H9 (cell line): Measurements from ENCODE around the gene PCDHGA11. TPM values are rescaled to one million over a fixed set of nuclear protein-coding genes. Genes with fewer than 3 reads are reported as not detected.
"Not testable (repeated sequence)": the region's sequence is repeated elsewhere in the genome, so short reads cannot be mapped to it uniquely, and the experiment has no call there.

ENCODE experiments used
- DNase-seq: peaks from one replicate; pipeline ENCODE4 v3.0.0-alpha.2; 2017
- H2AFZ ChIP-seq: one replicate; pipeline ENCODE4 v1.6.1; 2013; ENCODE audit warnings: mild to moderate bottlenecking, low read length, control low read depth, moderate library complexity
- H2AK5ac ChIP-seq: 2 replicates; pipeline ENCODE4 v1.6.1; 2013; ENCODE audit warnings: low read length, control low read depth, mixed read lengths; ENCODE audit not compliant: insufficient read length
- H2BK120ac ChIP-seq: one replicate; pipeline ENCODE4 v1.6.1; 2013; ENCODE audit warnings: low read depth, mild to moderate bottlenecking, low read length, control low read depth, inconsistent platforms; ENCODE audit not compliant: poor library complexity, severe bottlenecking
- H2BK12ac ChIP-seq: 2 replicates; pipeline ENCODE4 v1.6.1; 2013; ENCODE audit warnings: low read length, control low read depth, mixed read lengths, low read depth; ENCODE audit not compliant: insufficient read length
- H2BK15ac ChIP-seq: 2 replicates; pipeline ENCODE4 v1.6.1; 2013; ENCODE audit warnings: low read depth, low read length, control low read depth
- H2BK20ac ChIP-seq: one replicate; pipeline ENCODE4 v1.6.1; 2013; ENCODE audit warnings: low read depth, mild to moderate bottlenecking, low read length, control low read depth, inconsistent platforms; ENCODE audit not compliant: poor library complexity, severe bottlenecking
- H2BK5ac ChIP-seq: 2 replicates; pipeline ENCODE4 v1.6.1; 2013; ENCODE audit warnings: low read length, control low read depth, mixed read lengths; ENCODE audit not compliant: insufficient read length
- H3K14ac ChIP-seq: 2 replicates; pipeline ENCODE4 v1.6.1; 2013; ENCODE audit warnings: low read length, control low read depth; ENCODE audit not compliant: insufficient read depth
- H3K18ac ChIP-seq: 2 replicates; pipeline ENCODE4 v1.6.1; 2013; ENCODE audit warnings: low read depth, mild to moderate bottlenecking, mixed read lengths, low read length, control low read depth; ENCODE audit not compliant: insufficient read length
- H3K23ac ChIP-seq: 2 replicates; pipeline ENCODE4 v1.6.1; 2013; ENCODE audit warnings: low read length, control low read depth, mixed read lengths, low read depth; ENCODE audit not compliant: insufficient read length
- H3K23me2 ChIP-seq: 2 replicates; pipeline ENCODE4 v1.6.1; 2013; ENCODE audit warnings: low read depth, mild to moderate bottlenecking, mixed read lengths, low read length, control low read depth; ENCODE audit not compliant: insufficient read length, poor library complexity, severe bottlenecking
- H3K27ac ChIP-seq: 2 replicates; pipeline ENCODE4 v1.5.1; 2013; ENCODE audit warnings: low read length, control low read depth, mixed read lengths, low read depth; ENCODE audit not compliant: insufficient read length
- H3K27me3 ChIP-seq: 2 replicates; pipeline ENCODE4 v1.6.1; 2013; ENCODE audit warnings: low read length, control low read depth, inconsistent platforms; ENCODE audit not compliant: insufficient read depth
- H3K4ac ChIP-seq: 2 replicates; pipeline ENCODE4 v1.6.1; 2013; ENCODE audit warnings: low read depth, mild to moderate bottlenecking, control low read depth, inconsistent platforms, low read length, moderate library complexity
- H3K4me1 ChIP-seq: 2 replicates; pipeline ENCODE4 v1.6.1; 2013; ENCODE audit warnings: low read length, control low read depth, inconsistent platforms; ENCODE audit not compliant: insufficient read depth
- H3K4me2 ChIP-seq: 2 replicates; pipeline ENCODE4 v1.6.1; 2013; ENCODE audit warnings: low read length, control low read depth, mixed read lengths; ENCODE audit not compliant: insufficient read length, insufficient read depth
- H3K56ac ChIP-seq: 2 replicates; pipeline ENCODE4 v1.6.1; 2013; ENCODE audit warnings: low read depth, mild to moderate bottlenecking, mixed read lengths, low read length, control low read depth; ENCODE audit not compliant: insufficient read length
- H3K79me1 ChIP-seq: 2 replicates; pipeline ENCODE4 v1.6.1; 2013; ENCODE audit warnings: low read depth, mild to moderate bottlenecking, moderate library complexity, low read length, control low read depth, inconsistent platforms; ENCODE audit not compliant: insufficient read depth, poor library complexity, severe bottlenecking
- H3K79me2 ChIP-seq: 2 replicates; pipeline ENCODE4 v1.6.1; 2013; ENCODE audit warnings: low read length, control low read depth, inconsistent platforms; ENCODE audit not compliant: insufficient read depth
- H3K9ac ChIP-seq: 2 replicates; pipeline ENCODE4 v1.6.1; 2013; ENCODE audit warnings: low read length, control low read depth, mixed read lengths; ENCODE audit not compliant: insufficient read length; ENCODE audit errors: extremely low read depth
- H3K9me3 ChIP-seq: one replicate; pipeline ENCODE4 v1.6.1; 2013; ENCODE audit warnings: low read depth, low read length, inconsistent platforms; ENCODE audit not compliant: control insufficient read depth
- H3T11ph ChIP-seq: one replicate; pipeline ENCODE4 v1.6.1; 2013; ENCODE audit warnings: mild to moderate bottlenecking, low read length, control low read depth, inconsistent platforms
- H4K20me1 ChIP-seq: one replicate; pipeline ENCODE4 v1.6.1; 2013; ENCODE audit not compliant: control insufficient read depth, insufficient read length, insufficient read depth
- H4K5ac ChIP-seq: 2 replicates; pipeline ENCODE4 v1.6.1; 2013; ENCODE audit warnings: low read depth, mild to moderate bottlenecking, mixed read lengths, low read length, control low read depth; ENCODE audit not compliant: insufficient read length
- H4K8ac ChIP-seq: replicated peaks from 2 replicates; pipeline ENCODE4 v1.6.1; 2013; ENCODE audit warnings: low read length, control low read depth, mixed read lengths, low read depth; ENCODE audit not compliant: insufficient read length
- H4K91ac ChIP-seq: 2 replicates; pipeline ENCODE4 v1.6.1; 2013; ENCODE audit warnings: low read depth, mild to moderate bottlenecking, moderate library complexity, mixed read lengths, low read length, control low read depth; ENCODE audit not compliant: insufficient read length
- H3K27ac Mint-ChIP-seq, 3 experiments: 2 replicates in 2 of 3; 3 replicates in 1 of 3; pipeline ENCODE4 v1.8.0; 2020 to 2021; ENCODE audit warnings: mixed read lengths in 3 of 3, mild to moderate bottlenecking in 1 of 3, moderate library complexity in 1 of 3
- H3K27me3 Mint-ChIP-seq: 2 replicates; pipeline ENCODE4 v1.8.0; 2021; ENCODE audit warnings: low read depth, mild to moderate bottlenecking, moderate library complexity, mixed read lengths
- H3K36me3 Mint-ChIP-seq, 3 experiments: 2 replicates in 2 of 3; 3 replicates in 1 of 3; pipeline ENCODE4 v1.8.0; 2020 to 2021; ENCODE audit warnings: low read depth in 3 of 3, mixed read lengths in 3 of 3; ENCODE audit not compliant: insufficient read depth in 1 of 3
- H3K4me1 Mint-ChIP-seq, 2 experiments: 2 replicates each; pipeline ENCODE4 v1.8.0; 2020; ENCODE audit warnings: mixed read lengths in 2 of 2
- H3K4me3 Mint-ChIP-seq, 2 experiments: 2 replicates in 1 of 2; 3 replicates in 1 of 2; pipeline ENCODE4 v1.8.0; 2020 to 2021; ENCODE audit warnings: mild to moderate bottlenecking in 2 of 2, mixed read lengths in 2 of 2, moderate library complexity in 1 of 2
- H3K9me3 Mint-ChIP-seq, 2 experiments: 2 replicates in 1 of 2; 3 replicates in 1 of 2; pipeline ENCODE4 v1.8.0; 2020; ENCODE audit warnings: mild to moderate bottlenecking in 2 of 2, mixed read lengths in 2 of 2, moderate library complexity in 1 of 2
- CTCF ChIP-seq: fragments of 200-600 bp; sonication (generic); conservative IDR thresholded peaks from 3 replicates; pipeline ENCODE4 v1.8.0; 2021; ENCODE audit warnings: antibody characterized with exemption, mild to moderate bottlenecking
- WGBS: extraction: QIAGEN DNeasy Blood & Tissue Kit; methylation state at CpG from one replicate; pipeline ENCODE4 v1.1.7; 2013; ENCODE audit warnings: missing lambda C conversion rate, low lambda C conversion rate, mixed read lengths; ENCODE audit not compliant: insufficient read length; ENCODE audit errors: extremely low coverage; 5-methylcytosine and 5-hydroxymethylcytosine counted together
- total RNA-seq: library from RNA; stranded (reverse); gene quantifications from 2 replicates; pipeline ENCODE4 v1.2.1, GENCODE V29; 2021

The PCDHGA11 gene
- total RNA-seq, 1 experiment from 2014 or later: 2.6 TPM

GRCh38 chr5:141417494-141418172 is 3.2 kb upstream of the PCDHGA11 start, which contains the start of gene PCDHGB7:
PCDHGB7 (plus strand) TSS chr5:141417677; CDS start chr5:141417860, 183 bp downstream.
- Mint-ChIP-seq H3K4me3 (peak within 1 kb of the TSS; percentile 79 to 86), H3K36me3 (peaks cover 58 to 84% (median 62%) of the 10 kb centered on the region in 3 experiments), H3K9me3 (peaks cover 66 to 77% of the 10 kb centered on the region in 2 experiments), H3K27me3 (peaks cover 20% of the 10 kb centered on the region), H3K27ac (peak within 1 kb of the TSS in 1 of 3 experiments; percentile 55; a peak in 1 of 7 replicates), H3K4me1 (peaks cover 9 to 17% of the 10 kb centered on the region in 2 experiments)
- H3K4ac ChIP-seq, H3K79me1 ChIP-seq, H3K27me3 ChIP-seq, H3K23ac ChIP-seq, H3T11ph ChIP-seq, H2BK20ac ChIP-seq, H4K8ac ChIP-seq, H2AFZ ChIP-seq, H2AK5ac ChIP-seq, H4K91ac ChIP-seq, H3K4me1 ChIP-seq, H3K27ac ChIP-seq, H4K5ac ChIP-seq, H2BK5ac ChIP-seq, H3K79me2 ChIP-seq, H2BK12ac ChIP-seq, H3K23me2 ChIP-seq, H4K20me1 ChIP-seq, H3K14ac ChIP-seq, H3K56ac ChIP-seq, H2BK15ac ChIP-seq, H2BK120ac ChIP-seq: not testable (repeated sequence)
- Histone ChIP-seq H3K9ac (peak within 1 kb of the TSS; percentile 58), H3K9me3 (peaks cover 13% of the 10 kb centered on the region), H3K18ac (peak within 1 kb of the TSS; percentile 60), H3K4me2 (peak within 1 kb of the TSS; percentile 84)
- no CpG with 5 or more reads among the region's 47 CpGs for WGBS
- TF ChIP-seq CTCF: peak; percentile 87
- DNase-seq: peak; percentile 85
